SK-N-MC (cell line): ENCODE results near the gene SPOP.

Experiments
- EZH2 ChIP-seq: fragments of 200-600 bp; sonication (generic); IDR thresholded peaks from one replicate; pipeline ENCODE4 v1.6.1; 2017; ENCODE audit warnings: antibody characterized with exemption
- POLR2AphosphoS5 ChIP-seq: IDR thresholded peaks from 2 replicates; pipeline ENCODE4 v1.6.1; 2012; ENCODE audit warnings: mild to moderate bottlenecking, low read depth, low read length, borderline replicate concordance

- TF ChIP-seq EZH2 (no peak), POLR2AphosphoS5 (no peak)
These were observed 80.5 kb downstream of the SPOP start for GRCh38 chr17:49597436-49597835.
